Effector CD4-positive, alpha-beta T cell (primary cell): ENCODE results near the gene AMMECR1.

Experiments used
- DNase-seq: peaks from one replicate; pipeline ENCODE4 v3.0.0-alpha.2; 2020

Gene AMMECR1

DNA sequence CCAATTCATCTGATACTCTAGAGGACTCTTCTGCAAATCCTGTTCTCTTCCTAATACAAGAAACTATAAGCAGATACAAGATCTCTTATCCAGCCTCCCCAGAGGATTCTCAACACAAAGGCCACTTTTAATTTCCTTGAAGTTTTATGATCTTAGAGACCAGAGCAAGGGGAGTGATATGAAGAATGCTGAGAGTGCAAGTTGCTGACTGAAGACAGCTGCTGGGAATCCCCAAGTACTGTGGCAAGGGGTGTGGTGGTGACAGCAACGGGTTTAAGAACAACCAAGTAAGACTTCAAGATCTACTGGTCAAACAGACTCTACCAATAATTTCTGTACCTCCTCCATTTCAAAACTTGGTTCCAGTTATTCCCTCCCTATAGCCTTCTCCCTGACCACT is 7.0 kb downstream of the AMMECR1 start:
- DNase-seq, result peak; percentile 3

DNA sequence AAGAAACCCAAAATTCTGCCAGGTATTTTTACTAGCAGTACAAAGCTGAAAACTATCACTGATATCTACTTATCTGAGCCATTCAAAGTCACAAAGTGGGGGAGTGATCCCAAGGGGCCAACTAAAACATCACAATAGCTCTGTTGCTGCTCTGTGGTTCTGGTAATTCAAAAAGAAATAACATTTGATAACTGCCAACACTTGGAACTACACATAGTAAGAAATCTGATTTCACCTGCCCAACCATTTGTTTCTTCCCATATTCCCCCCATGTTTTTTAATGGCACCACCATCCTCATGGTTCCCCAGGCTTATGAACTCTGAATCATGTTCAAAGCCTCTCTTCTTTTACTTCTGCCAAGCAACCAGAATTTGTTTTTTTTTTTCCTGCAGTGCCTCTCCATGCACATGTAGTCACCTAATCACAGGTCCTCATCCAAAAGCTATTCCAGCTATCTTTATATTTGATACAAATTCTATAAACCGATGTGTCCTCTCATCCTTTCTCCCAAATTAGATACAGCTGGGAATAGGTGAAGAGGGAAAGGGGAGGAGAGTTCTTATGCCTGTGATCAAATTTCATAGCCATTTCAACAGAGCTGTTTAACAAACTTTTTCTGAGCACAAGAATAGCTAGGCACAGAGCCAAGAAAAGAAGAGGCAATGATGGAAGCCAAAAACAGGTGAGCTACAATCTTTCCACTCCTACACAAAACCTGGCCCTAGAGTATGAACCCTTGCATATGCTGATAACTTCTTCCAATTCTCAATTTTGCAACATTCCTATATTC is 7.7 kb downstream of the AMMECR1 start:
- DNase-seq, result no peak

DNA sequence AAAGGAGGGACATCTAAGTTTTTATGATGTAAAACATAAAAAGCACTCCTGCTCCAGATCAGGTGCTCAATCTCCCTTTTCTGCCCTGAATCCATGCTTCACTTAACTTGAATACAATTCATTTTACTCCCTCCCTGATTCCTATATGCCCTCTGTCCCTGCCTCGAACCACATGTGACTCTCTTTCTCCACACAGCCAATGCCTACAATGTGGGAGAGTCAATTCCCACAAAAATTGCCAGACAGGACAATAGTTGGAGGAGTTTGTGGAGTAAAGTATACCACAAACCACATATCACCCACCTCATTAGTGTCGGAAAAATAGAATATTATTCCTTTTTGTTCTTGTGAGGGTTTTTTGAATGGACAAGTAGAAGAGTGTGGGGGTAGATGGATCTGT is 9.7 kb downstream of the AMMECR1 start:
- DNase-seq, result no peak

DNA sequence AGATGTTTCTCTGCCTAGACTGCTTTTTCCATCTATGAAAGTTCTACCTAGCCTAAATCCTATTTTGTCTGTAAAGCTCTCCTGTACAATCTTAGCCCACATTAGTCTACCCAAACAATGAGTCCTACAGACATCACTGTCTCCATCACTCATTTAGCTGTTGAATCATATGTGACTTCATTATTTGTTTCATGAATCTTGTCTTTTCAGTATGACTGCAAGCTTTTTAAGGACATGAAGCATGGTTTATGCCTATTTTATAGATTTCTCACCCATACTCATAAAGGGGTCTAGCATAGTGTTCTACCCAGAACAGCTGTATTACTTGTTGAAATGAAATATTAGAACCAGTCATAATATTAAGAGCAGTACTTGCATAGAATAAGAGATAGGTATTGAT is 13.0 kb downstream of the AMMECR1 start:
- no peak for DNase-seq

DNA sequence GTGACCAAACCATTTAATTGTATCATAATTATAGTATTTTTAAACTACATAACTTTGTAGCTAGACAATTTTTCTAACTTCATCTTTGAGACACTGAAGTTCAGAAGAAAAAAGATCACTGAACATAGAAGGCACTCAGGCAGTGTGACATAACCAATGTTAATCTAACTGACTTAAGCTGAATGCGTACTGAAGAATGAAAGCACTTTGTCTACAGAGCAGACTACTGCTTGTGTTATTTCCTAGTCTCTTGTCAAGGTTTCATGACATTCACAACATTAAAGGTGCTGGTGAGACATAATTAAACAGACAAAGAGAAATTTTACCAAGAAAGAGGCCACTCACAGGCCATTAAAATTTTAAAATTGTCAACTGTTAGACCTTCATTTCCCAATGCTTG is 13.5 kb downstream of the AMMECR1 start:
- no peak for DNase-seq

GRCh38 chrX:110302975-110303374 is 14.9 kb downstream of the AMMECR1 start:
- no peak for DNase-seq

DNA sequence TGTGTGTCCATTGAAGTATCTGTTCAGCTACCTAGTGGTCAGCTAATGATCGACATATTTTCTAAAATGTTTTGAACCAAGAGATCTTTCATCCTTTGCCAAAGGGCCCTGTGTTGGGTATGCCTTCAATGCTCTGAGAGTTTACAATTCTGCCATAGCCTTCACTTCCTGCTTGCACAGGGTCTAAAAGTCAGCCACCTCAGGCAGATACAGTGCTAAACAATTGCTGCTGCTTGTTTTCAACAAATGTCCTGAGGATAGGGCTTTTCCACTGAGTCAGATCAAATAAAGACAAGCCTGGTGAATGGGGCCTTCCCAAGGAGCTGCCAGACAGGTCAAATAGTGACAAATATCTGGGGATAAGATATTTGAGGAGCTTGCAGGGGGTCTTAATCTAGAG is 16.7 kb downstream of the AMMECR1 start:
- no peak for DNase-seq

- DNase-seq, result no peak
Measured at GRCh38 chrX:110294087-110294486, 23.8 kb downstream of the AMMECR1 start.

GRCh38 chrX:110293658-110294057 is 24.2 kb downstream of the AMMECR1 start:
- no peak for DNase-seq

DNA sequence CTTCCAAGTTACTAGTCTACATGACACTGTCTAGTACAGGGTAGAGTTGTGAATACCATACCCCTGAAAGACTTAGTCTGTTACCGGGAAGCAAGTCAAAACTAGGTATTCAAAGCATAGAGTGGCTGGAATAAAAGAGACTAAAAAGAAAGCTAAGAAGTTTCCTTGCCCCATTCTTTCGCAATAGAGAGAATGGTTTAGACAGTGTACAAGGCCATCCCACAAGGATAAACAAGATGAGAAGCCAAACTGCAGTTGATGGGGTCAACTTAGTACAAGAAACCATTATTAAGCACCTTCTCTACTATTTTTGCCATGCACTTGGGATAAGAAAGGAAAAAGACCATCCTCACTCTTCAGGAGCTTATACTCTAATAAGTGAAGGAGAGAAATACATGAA is 30.3 kb downstream of the AMMECR1 start:
- DNase-seq, result no peak

DNA sequence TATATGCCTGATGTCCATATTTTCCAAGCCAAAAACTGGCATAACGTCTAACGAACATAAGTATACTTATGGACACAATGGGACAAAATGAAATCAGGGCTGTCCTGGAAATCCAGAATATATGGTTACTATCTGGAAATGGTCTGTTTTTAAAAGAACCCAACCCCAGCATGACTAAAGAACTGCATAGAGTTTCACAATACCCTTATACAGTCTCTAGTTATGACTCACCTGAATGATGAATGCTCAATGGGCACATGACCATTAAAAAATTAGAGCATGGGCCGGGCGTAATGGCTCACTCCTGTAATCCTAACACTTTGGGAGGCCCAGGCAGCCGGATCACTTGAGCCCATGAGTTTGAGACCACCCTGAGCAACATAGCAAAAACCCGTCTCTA is 31.8 kb downstream of the AMMECR1 start:
- DNase-seq, result no peak

- DNase-seq, result no peak
Measured at GRCh38 chrX:110284159-110284558, 33.7 kb downstream of the AMMECR1 start.

- no peak for DNase-seq
Measured at GRCh38 chrX:110282922-110283321, 35.0 kb downstream of the AMMECR1 start.

GRCh38 chrX:110281377-110281776 is 36.5 kb downstream of the AMMECR1 start:
- no peak for DNase-seq

GRCh38 chrX:110280954-110281353 is 36.9 kb downstream of the AMMECR1 start:
- no peak for DNase-seq

GRCh38 chrX:110277609-110278008 is 40.3 kb downstream of the AMMECR1 start:
- DNase-seq, result no peak

DNA sequence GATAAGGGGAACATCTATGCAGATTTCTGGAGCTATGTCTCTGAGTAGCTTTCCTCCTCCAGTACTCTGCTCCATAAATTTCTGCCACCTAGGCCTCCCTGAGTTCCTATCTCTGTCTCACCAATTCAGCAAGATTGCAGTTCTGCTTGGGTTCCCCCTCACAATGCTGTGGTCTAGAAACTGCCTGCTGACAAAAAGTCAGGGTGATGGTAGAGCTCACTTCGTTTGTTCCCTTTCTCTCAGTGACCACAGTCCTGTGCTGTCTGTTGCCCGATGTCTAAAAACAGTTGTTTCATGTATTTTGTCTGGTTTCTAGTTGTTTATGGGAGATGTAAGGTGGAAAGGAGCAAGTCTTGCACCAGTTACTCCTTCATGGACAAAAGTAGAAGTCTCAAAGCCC is 41.1 kb downstream of the AMMECR1 start:
- DNase-seq, result no peak

GRCh38 chrX:110268886-110269285 is 49.0 kb downstream of the AMMECR1 start:
- DNase-seq, result no peak

DNA sequence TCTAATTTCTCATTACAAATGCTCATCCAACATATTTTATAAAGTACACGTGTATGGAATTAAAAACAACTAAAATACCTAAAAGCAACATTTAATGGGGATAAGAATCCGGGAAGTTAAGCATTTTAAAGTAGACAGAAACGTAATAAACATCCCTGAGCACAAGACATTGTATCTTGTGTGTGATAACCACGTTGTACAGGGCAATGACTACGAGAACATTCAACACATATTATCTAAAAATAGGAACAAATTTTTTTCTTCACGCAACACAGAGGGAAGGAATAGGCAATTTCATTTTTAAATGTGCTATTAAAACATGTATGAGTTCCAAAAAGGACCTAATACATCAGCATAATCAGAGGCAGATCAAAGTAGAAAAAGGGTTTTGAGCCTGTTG is 49.5 kb downstream of the AMMECR1 start:
- no peak for DNase-seq

- DNase-seq, result no peak
Measured at GRCh38 chrX:110267874-110268273, 50.0 kb downstream of the AMMECR1 start.

- no peak for DNase-seq
Measured at GRCh38 chrX:110265661-110266060, 52.2 kb downstream of the AMMECR1 start.

GRCh38 chrX:110259117-110259516 is 58.8 kb downstream of the AMMECR1 start:
- DNase-seq, result no peak

DNA sequence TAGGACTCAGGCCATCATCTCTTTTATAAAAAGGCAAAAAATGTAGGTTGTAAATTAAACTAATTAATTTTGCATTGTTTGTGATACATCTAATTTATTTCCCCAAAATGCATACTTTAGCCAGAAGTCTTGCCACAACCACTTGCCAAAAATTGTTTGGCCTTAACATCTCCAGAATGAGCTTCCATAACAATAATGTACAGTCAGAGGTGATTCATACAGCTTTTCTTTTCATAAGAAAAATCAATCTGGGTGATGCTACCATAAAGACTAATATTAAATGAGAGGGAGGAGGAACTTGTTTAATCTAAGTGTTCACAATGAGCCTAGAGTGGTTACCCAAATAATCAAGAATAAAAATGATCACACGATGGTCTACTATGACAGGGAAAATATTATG is 59.3 kb downstream of the AMMECR1 start:
- DNase-seq, result no peak

GRCh38 chrX:110257889-110258288 is 60.0 kb downstream of the AMMECR1 start:
- DNase-seq, result no peak

- no peak for DNase-seq
Measured at GRCh38 chrX:110252711-110253110, 65.2 kb downstream of the AMMECR1 start.
